NCI-H1694 treated with DMSO at 0.1 percent for 48 hours (cell line): ENCODE results near the gene AKT2.
"Not testable (repeated sequence)": the region's sequence is repeated elsewhere in the genome, so short reads cannot be mapped to it uniquely, and the experiment has no call there.

Experiments used
- DNase-seq: peaks from one replicate; lab custom pipeline; 2025; lab: John Stamatoyannopoulos, UW

Gene AKT2

GRCh38 chr19:40284501-40285352 is at the start of gene AKT2:
Gene AKT2, minus strand, starts transcription at chr19:40285345. Its CDS starts 20,078 bp downstream, at chr19:40265267.
- DNase-seq: no peak

GRCh38 chr19:40333083-40333482 is 47.9 kb upstream of the AKT2 start:
- DNase-seq: not testable (repeated sequence)

- DNase-seq: no peak
Observed at GRCh38 chr19:40332669-40333068, 47.5 kb upstream of the AKT2 start.

DNA sequence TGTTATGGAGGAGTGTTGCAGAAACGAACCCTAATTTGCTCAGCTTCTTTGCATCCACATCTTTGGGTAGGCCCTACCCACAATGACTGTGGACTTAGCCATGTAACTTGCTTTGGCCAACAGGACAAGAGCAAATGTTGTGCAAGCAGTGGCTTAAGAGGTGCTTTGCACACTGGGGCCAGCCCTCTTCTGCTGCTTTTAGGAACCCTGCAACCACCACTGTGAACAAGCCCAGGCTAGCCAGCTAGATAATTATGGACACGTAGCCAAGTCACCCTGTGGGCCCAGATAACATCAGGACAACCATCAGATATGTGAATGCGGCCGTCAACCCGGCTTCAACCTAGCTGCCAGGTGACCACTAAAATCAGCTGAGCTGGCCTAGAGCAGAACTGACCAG is 45.9 kb upstream of the AKT2 start:
- DNase-seq: no peak

DNA sequence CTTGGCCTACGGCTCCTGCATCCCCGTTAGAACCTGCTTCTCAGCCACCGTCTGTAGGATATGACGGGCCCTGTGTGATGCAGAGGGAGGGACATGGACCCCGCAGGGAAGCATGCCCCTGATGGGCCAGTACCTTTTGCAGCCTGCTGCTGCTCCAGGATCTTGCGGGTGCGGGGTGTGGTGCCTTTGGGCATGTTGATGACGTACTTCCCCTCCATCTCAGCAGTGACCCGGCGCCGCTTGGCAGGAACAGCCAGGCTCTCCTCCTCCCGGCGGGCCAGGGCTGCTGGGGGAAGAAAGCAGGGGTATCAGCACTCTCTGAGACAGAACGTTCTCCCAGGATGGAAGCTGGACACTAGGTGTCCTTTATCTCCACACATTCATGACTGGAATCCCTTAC is 41.1 kb upstream of the AKT2 start:
- no peak for DNase-seq

DNA sequence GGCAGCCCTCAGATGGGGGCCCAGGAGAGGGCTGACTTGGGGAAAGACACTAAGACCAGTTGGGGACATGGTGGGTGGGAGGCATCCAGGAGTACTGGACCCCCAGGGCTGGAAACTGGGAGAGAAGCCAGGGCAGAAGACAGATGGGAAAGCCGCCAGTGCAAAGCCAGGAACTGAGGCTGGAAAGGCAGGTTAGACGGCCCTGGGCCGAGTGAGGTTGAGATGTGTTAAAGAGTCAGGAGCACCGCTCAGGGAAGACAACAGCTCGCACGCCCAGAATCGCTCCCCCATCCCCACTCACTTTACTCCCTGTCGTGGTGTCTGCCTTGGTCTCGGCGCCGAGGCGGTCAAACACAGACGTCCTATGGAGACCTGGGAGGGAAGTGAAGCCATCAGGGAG is 38.6 kb upstream of the AKT2 start:
- no peak for DNase-seq

DNA sequence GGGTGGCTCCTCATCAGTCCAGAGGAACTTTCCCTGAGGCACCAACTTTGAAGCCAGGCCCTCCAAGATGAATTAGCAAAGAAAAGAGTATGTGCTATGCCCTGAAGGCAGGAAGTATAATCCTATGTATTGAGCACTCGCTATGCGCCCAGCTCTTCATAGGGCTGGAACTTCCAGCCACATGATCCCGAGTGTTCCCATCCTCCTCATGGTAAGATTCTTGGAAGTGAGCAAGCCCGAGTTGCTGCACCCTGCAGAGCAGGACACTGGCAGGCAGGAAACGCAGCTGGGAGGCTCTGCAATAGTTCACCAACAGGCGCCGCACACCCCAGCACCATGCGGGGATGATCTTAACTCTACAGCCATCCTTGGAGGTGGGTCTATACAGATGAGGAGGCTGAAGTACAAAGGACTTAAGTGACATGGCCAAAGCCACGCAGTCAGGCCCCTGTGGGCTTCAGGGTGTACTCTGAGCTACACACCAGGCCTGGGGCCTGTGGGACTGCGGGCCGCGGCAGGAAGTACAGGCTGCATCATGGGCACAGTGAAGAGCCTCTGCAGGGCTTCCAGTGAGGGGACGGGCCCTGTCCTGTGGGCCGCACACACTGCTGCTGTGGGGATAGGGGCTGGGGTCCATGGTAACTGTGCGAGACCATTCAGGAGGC is 37.9 kb upstream of the AKT2 start:
- DNase-seq: no peak

GRCh38 chr19:40322271-40322610 is 37.1 kb upstream of the AKT2 start:
- DNase-seq: no peak

- no peak for DNase-seq
Observed at GRCh38 chr19:40321566-40322270, 36.6 kb upstream of the AKT2 start.

- DNase-seq: no peak
Observed at GRCh38 chr19:40321076-40321475, 35.9 kb upstream of the AKT2 start.

- no peak for DNase-seq
Observed at GRCh38 chr19:40320558-40320935, 35.4 kb upstream of the AKT2 start.

DNA sequence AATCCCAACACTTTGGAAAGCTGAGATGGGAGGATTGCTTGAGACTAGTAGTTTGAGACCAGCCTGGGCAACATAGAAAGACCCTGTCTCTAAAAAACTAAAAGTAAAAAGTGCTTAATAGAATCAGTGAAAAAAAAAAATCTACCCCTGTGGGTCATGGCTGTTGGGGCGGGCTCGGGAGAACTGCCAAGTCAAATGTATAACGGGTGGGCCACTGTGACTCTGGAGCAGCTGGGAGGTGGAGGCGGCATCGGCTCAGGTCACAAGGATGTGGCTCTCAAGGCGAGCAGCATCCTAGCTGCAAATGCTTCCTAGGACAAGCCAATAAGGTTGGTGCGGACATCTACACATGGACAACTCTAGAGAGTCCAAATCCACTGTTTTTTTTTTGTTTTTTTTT is 32.2 kb upstream of the AKT2 start:
- no peak for DNase-seq

GRCh38 chr19:40315812-40316470 is 30.8 kb upstream of the AKT2 start:
- no peak for DNase-seq

DNA sequence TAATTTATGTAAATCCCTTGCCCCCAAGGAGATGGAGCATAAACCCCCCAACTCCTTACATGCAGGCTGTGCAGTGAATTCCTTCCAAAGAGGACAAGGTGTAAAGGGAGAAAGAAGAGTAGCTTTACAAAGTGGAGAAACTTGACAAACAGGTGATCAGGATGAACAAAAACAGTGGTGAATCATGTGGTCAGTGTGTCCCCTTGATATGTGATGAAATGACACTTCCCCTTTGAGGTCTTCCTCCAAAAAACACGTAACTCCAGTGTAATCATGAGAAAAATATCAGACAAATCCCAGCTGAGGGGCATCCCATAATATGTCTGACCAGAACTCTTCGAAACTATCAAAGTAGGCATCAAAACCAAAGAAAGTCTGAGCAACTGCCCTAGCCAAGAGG is 29.5 kb upstream of the AKT2 start:
- DNase-seq: no peak

- no peak for DNase-seq
Observed at GRCh38 chr19:40313229-40313983, 28.3 kb upstream of the AKT2 start.

DNA sequence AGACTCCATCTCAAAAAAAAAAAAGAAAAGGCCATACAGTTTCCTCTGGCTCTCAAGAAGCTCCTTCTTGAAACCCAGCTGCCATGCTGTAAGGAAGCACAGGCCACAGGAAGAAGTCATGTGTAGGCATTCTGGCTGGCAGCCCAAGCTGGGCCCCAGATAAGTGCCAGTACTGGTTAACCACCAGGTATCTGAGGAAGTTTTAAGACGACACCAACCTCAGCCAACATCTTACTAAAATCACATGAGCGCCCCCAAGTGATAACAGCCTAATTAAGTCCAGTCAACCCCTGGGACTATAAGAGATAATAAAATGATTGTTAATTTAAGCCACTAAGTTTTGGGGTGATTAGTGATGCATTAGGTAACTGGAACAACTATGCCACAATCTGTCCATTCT is 27.4 kb upstream of the AKT2 start:
- no peak for DNase-seq

- DNase-seq: no peak
Observed at GRCh38 chr19:40309666-40310065, 24.5 kb upstream of the AKT2 start.

GRCh38 chr19:40305403-40305802 is 20.3 kb upstream of the AKT2 start:
- peak; percentile 60 for DNase-seq

- DNase-seq: no peak
Observed at GRCh38 chr19:40304306-40304705, 19.2 kb upstream of the AKT2 start.

DNA sequence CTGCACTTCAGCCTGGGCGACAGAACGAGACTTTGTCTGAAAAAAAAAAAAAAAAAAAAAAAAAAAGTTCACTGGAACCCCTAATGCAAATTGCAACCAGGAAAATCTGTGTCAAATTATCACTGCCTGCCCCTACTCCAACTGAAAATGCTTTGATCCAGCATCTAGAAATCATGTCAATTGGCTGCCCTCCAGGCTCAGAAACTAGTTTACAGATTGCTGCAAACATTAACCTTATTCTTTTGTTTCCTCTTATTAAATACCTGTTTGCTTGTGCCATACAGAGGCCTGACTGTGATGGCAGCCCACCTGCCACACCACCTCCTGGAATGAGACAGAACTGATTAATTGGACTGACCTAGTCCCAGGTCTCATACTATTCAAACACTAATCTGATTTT is 18.6 kb upstream of the AKT2 start:
- DNase-seq: no peak

DNA sequence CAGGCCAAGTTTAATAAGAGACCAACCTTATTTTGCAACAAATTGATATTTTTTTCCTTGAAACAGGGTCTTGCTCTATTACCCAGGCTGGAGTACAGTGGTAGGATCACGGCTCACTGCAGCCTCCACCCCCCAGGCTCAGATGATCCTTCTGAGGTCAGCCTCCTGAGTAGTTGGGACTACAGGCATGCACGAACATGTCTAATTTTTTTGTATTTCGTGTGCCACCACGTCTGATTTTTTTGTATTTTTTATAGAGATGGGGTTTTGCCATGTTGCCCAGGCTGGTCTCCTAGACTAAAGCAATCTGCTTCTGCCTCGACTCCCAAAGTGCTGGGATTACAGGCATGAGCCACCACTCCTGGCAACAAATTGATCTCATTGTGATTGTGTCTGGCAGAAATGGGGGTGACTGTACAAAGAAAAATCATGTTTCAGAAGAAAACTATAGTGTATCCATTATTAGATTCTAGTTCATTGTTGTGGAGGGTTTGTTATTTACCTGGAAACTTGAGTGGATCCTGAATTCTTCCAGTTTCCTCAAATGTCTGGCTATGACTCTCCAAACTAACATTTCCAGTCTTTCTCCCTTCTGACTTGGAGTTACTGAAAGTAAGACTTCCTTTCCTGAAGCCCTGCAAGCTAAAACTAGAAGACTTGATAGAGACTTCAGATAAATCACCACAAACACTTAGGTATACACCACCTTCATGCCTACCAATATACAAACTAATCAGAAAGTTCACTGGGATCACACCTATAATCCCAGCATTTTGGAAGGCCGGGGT is 17.3 kb upstream of the AKT2 start:
- DNase-seq: no peak
